GM12875 (cell line): ENCODE results near the gene OCSTAMP.

Experiments used
- H3K4me3 ChIP-seq: one replicate; pipeline ENCODE4 v1.5.1; 2011; ENCODE audit warnings: low read depth, low read length, control low read depth
- CTCF ChIP-seq: IDR thresholded peaks from 2 replicates; pipeline ENCODE4 v1.5.1; 2011; ENCODE audit warnings: low read depth, mild to moderate bottlenecking, control low read depth, inconsistent platforms, low read length, moderate library complexity, borderline replicate concordance; ENCODE audit not compliant: insufficient read depth

OCSTAMP gene

GRCh38 chr20:46539113-46539512, 11.3 kb downstream of the OCSTAMP start:
- TF ChIP-seq CTCF, result no peak
- no peak overlapping the region for H3K4me3 ChIP-seq

GRCh38 chr20:46530640-46531039, 19.8 kb downstream of the OCSTAMP start:
- TF ChIP-seq CTCF, result no peak

GRCh38 chr20:46523696-46524328, 26.6 kb downstream of the OCSTAMP start:
- H3K4me3 ChIP-seq, result no peak overlapping the region
- no peak for TF ChIP-seq CTCF

More at GRCh38 chr20:46530640-46531039, 19.8 kb downstream of the OCSTAMP start:
- H3K4me3 ChIP-seq, result no peak overlapping the region

GRCh38 chr20:46523108-46523507, 27.3 kb downstream of the OCSTAMP start:
- no peak overlapping the region for H3K4me3 ChIP-seq
- no peak for TF ChIP-seq CTCF

GRCh38 chr20:46520976-46521579, 29.4 kb downstream of the OCSTAMP start:
- TF ChIP-seq CTCF, result peak; percentile 77
- no peak overlapping the region for H3K4me3 ChIP-seq

GRCh38 chr20:46520540-46520939, 29.9 kb downstream of the OCSTAMP start:
- no peak for TF ChIP-seq CTCF

GRCh38 chr20:46519471-46520068, 30.9 kb downstream of the OCSTAMP start:
- no peak overlapping the region for H3K4me3 ChIP-seq
- TF ChIP-seq CTCF, result no peak

More at GRCh38 chr20:46520540-46520939, 29.9 kb downstream of the OCSTAMP start:
- no peak overlapping the region for H3K4me3 ChIP-seq
